Stomach (tissue), 9 donors: ENCODE data around the gene WWOX. TPM values are rescaled to one million over a fixed set of nuclear protein-coding genes. Genes with fewer than 3 reads are reported as not detected.

Source experiments
- DNase-seq, 2 donors: peaks; one replicate each; pipeline versions ENCODE4 v3.0.0 to v3.0.0-alpha.2; 2013 to 2019
- H3K27ac ChIP-seq, 5 donors: fragments of 200-600 bp in 4 of 5; sonication (generic) in 4 of 5; one replicate each; pipeline ENCODE4 v1.5.1; 2013 to 2019; ENCODE audit warnings: mild to moderate bottlenecking in 1 of 5, moderate library complexity in 1 of 5
- H3K27me3 ChIP-seq, 3 donors: fragments of 200-600 bp; sonication (generic); one replicate each; pipeline ENCODE4 v1.5.1; 2017 to 2019; ENCODE audit warnings: mixed run types in 1 of 3
- H3K36me3 ChIP-seq, 4 donors: fragments of 200-600 bp; sonication (generic); 1 replicate in 3 of 4; 2 replicates in 1 of 4; pipeline ENCODE4 v1.5.1; 2016 to 2019
- H3K4me1 ChIP-seq, 4 donors: fragments of 200-600 bp; sonication (generic); one replicate each; pipeline ENCODE4 v1.5.1; 2016 to 2019
- H3K4me3 ChIP-seq, 4 donors: fragments of 200-600 bp; sonication (generic) in 3 of 4; one replicate each; pipeline ENCODE4 v1.5.1; 2016 to 2019; ENCODE audit warnings: mild to moderate bottlenecking in 1 of 4
- H3K9me3 ChIP-seq, 4 donors: fragments of 200-600 bp; sonication (generic); one replicate each; pipeline ENCODE4 v1.5.1; 2016 to 2019
- EP300 ChIP-seq: sonication (generic); formaldehyde crosslinking; IDR thresholded peaks from one replicate; pipeline ENCODE4 v1.6.1; 2017; ENCODE audit warnings: antibody characterized with exemption
- POLR2A ChIP-seq, 4 donors: fragments of 450-650 bp; IDR thresholded peaks; one replicate each; pipeline ENCODE4 v1.6.1; 2016; ENCODE audit warnings: antibody characterized with exemption in 4 of 4, control low read depth in 2 of 4, mild to moderate bottlenecking in 1 of 4, moderate library complexity in 1 of 4
- POLR2AphosphoS5 ChIP-seq, 3 donors: sonication (generic); formaldehyde crosslinking; IDR thresholded peaks; one replicate each; pipeline ENCODE4 v1.6.1; 2016; ENCODE audit warnings: antibody characterized with exemption in 3 of 3
- WGBS, 5 donors: extraction: QIAGEN DNeasy Blood & Tissue Kit in 3 of 5; methylation state at CpG; one replicate each; pipeline versions ENCODE4 v1.1.5 to v1.1.7; 2013 to 2018; 5-methylcytosine and 5-hydroxymethylcytosine counted together
- intact Hi-C: fragments of 100-400 bp; cut with DNase I; formaldehyde crosslinking; loops from one replicate; pipeline ENCODE4 v1.15.1; 2023; ENCODE audit warnings: low total_unique reads
- polyA plus RNA-seq, 3 donors: library from polyadenylated mRNA; stranded (reverse); fragments of 200-250 nt; gene quantifications; one replicate each; pipeline ENCODE4 v1.2.3, GENCODE V29; 2013
- total RNA-seq, 5 donors: library from RNA; depleted of rRNA; stranded (reverse); fragments of >200 nt; gene quantifications; one replicate each; pipeline versions ENCODE4 v1.1.0 to v1.2.3, GENCODE V29; 2014 to 2016
- TF ChIP-seq, protein P1 (sequence below), 7 experiments: fragments of 450-650 bp in 4 of 7; fragments of 200-600 bp in 3 of 7; sonication (generic) in 3 of 7; IDR thresholded peaks; one replicate each; pipeline ENCODE4 v1.5.1; 2016 to 2019; ENCODE audit warnings: antibody characterized with exemption in 7 of 7, control low read depth in 2 of 7, mild to moderate bottlenecking in 1 of 7
- donor health status: healthy with polysubstance abuse.
- donor health status: Bipolar disorder and iron deficiency.
- donor health status: healthy.

The WWOX gene
- total and polyA plus RNA-seq, 8 donors, result 7.7 to 129 (median 48.7) TPM

DNA sequence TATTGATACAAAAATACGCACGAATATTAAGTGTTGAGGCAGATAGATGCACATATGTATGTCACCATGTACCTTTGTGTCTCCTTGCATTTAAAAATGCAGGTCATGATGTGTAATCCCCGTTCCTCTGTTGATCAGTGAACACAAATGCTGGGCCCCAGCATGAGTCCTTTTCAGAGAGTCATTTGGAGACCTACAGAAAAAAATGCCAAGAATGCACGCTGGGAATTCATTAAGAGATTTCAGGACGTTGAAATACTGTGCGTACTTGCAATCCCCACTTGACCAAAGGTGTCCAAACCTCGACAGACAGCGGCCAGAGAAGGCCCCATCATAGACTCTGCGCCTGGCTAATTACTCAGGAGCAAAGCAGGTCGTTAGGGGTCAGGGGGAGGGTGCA, 1005.1 kb downstream of the WWOX start:
- no peaks in the 10 kb centered on the region for H3K27me3 ChIP-seq
- TF ChIP-seq POLR2AphosphoS5 (IDR thresholded peaks at IDR 0.05) (no peak), POLR2A (IDR thresholded peaks at IDR 0.05) (no peak), EP300 (no peak)
- TF ChIP-seq, protein P1, sequence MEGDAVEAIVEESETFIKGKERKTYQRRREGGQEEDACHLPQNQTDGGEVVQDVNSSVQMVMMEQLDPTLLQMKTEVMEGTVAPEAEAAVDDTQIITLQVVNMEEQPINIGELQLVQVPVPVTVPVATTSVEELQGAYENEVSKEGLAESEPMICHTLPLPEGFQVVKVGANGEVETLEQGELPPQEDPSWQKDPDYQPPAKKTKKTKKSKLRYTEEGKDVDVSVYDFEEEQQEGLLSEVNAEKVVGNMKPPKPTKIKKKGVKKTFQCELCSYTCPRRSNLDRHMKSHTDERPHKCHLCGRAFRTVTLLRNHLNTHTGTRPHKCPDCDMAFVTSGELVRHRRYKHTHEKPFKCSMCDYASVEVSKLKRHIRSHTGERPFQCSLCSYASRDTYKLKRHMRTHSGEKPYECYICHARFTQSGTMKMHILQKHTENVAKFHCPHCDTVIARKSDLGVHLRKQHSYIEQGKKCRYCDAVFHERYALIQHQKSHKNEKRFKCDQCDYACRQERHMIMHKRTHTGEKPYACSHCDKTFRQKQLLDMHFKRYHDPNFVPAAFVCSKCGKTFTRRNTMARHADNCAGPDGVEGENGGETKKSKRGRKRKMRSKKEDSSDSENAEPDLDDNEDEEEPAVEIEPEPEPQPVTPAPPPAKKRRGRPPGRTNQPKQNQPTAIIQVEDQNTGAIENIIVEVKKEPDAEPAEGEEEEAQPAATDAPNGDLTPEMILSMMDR (IDR thresholded peaks at IDR 0.05), result no peak
- H3K9me3 ChIP-seq, result no peaks in the 10 kb centered on the region
- H3K27ac ChIP-seq, result no peak overlapping the region
- H3K4me1 ChIP-seq, result no peaks in the 10 kb centered on the region
- intact Hi-C loops, result no loop called here
- H3K4me3 ChIP-seq, result no peak overlapping the region
- H3K36me3 ChIP-seq, result no peaks in the 10 kb centered on the region
- WGBS, 5 donors, result 68 to 82% (median 73%) methylated on average over 10 of the region's 10 CpGs
- no peak for DNase-seq

DNA sequence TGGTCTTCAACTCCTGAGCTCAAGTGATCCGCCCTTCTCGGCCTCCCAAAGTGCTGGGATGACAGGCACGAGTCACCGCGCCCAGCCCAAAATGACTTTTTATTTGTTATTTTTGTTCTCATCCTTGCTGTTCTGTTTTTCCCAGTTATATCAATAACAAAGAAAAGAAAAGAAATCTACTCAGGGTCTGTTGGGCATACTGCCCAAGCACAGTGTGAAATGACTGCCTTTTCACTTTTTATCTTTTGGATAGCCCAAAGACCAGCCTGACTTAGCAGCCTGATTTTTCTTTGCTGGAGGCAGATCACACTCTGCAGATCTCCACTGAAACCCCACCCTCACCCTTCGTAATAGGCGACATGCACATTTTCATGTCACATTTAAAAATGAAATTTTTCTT, 1007.8 kb downstream of the WWOX start:
- H3K9me3 ChIP-seq, result no peaks in the 10 kb centered on the region
- no peaks in the 10 kb centered on the region for H3K36me3 ChIP-seq
- intact Hi-C loops, result no loop called here
- TF ChIP-seq POLR2AphosphoS5 (IDR thresholded peaks at IDR 0.05), result no peak
- TF ChIP-seq, protein P1 (IDR thresholded peaks at IDR 0.05), result no peak
- no peak for TF ChIP-seq POLR2A (IDR thresholded peaks at IDR 0.05)
- TF ChIP-seq EP300, result no peak
- no peak overlapping the region for H3K27ac ChIP-seq
- no peak for DNase-seq
- H3K4me1 ChIP-seq, result no peaks in the 10 kb centered on the region
- no peak overlapping the region for H3K4me3 ChIP-seq
- WGBS, 5 donors, result 94 to 99% (median 96%) methylated on average over 7 of the region's 7 CpGs
- H3K27me3 ChIP-seq, result no peaks in the 10 kb centered on the region

DNA sequence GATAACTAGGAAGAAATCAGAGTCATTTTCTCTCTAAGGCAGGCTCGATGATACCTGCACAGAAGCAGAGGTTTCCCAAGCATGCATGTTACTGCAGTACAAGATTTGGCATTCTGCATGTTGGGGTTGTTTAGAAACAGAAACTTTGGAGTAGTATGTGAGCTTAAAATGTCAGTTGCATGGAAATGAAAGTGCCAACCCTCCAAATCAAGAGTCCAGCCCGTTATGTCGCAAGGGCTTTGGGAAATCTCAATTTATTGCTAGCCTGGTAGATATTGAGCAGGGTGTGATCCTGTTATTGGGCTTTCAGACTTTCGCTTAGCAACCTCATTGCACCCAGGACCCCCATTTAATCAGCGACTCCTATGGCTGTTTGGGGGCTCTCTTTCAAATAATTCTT, 1010.3 kb downstream of the WWOX start:
- Histone ChIP-seq H3K36me3 (no peaks in the 10 kb centered on the region), H3K27me3 (no peaks in the 10 kb centered on the region), H3K27ac (no peak overlapping the region), H3K4me3 (no peak overlapping the region), H3K9me3 (no peaks in the 10 kb centered on the region), H3K4me1 (no peaks in the 10 kb centered on the region)
- TF ChIP-seq EP300, result no peak
- TF ChIP-seq POLR2AphosphoS5 (IDR thresholded peaks at IDR 0.05), result no peak
- TF ChIP-seq, protein P1 (IDR thresholded peaks at IDR 0.05), result no peak
- no peak for TF ChIP-seq POLR2A (IDR thresholded peaks at IDR 0.05)
- no peak for DNase-seq
- 76 to 97% (median 92%) methylated on average over 5 of the region's 5 CpGs for WGBS, 5 donors
- intact Hi-C loops, result no loop called here

DNA sequence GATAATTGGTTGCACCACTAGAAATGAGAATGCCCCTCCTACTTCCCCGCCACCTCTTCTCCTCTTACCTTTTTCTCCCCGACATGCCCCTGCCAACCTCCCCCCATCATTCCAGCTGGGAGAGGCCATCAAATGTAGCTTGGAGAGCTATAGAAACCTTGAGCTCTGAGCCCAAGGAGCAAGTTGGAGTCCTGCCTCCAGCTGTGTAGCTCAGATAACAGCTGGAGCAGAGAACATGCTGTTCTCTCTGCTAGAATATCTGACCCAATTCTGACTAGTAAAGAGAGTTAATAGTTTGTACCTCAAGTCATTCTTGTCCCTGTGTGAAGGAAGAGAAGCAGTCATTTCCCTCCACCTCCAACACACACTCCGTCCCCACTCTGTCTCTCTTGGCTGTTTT, 1010.8 kb downstream of the WWOX start:
- TF ChIP-seq, protein P1 (IDR thresholded peaks at IDR 0.05), result no peak
- TF ChIP-seq EP300, result no peak
- no peak for TF ChIP-seq POLR2AphosphoS5 (IDR thresholded peaks at IDR 0.05)
- no peak for TF ChIP-seq POLR2A (IDR thresholded peaks at IDR 0.05)
- no peaks in the 10 kb centered on the region for H3K27me3 ChIP-seq
- WGBS, 5 donors, result 86 to 95% (median 90%) methylated on average over 3 of the region's 3 CpGs

More for the DNA sequence above, 1010.8 kb downstream of the WWOX start:
- Histone ChIP-seq H3K9me3 (no peaks in the 10 kb centered on the region), H3K4me3 (no peak overlapping the region), H3K27ac (no peak overlapping the region), H3K4me1 (no peaks in the 10 kb centered on the region), H3K36me3 (no peaks in the 10 kb centered on the region)
- DNase-seq, result no peak
- intact Hi-C loops, result no loop called here
